DOHH2 (cell line): ENCODE data around the gene ACTRT2.

Experiments
- H3F3A ChIP-seq: fragments of 200-600 bp; sonication (generic), shearing (Covaris generic); 2 replicates; pipeline ENCODE4 v1.6.0; 2016; ENCODE audit warnings: antibody characterized with exemption, mild to moderate bottlenecking; ENCODE audit not compliant: control insufficient read depth, insufficient read depth
- H3K27ac ChIP-seq: fragments of 200-600 bp; sonication (generic); 2 replicates; pipeline ENCODE4 v1.5.1; 2014; ENCODE audit warnings: low read depth, mild to moderate bottlenecking, low read length, moderate library complexity
- H3K27me3 ChIP-seq: fragments of 200-600 bp; sonication (generic); 2 replicates; pipeline ENCODE4 v1.6.1; 2014; ENCODE audit warnings: mild to moderate bottlenecking, low read length, mixed read lengths; ENCODE audit not compliant: control insufficient read depth
- H3K36me3 ChIP-seq: fragments of 200-600 bp; sonication (generic); 2 replicates; pipeline ENCODE4 v1.6.1; 2014; ENCODE audit warnings: mild to moderate bottlenecking, low read length, moderate library complexity, mixed read lengths; ENCODE audit not compliant: control insufficient read depth
- H3K4me1 ChIP-seq: fragments of 200-600 bp; sonication (generic); 2 replicates; pipeline ENCODE4 v1.6.1; 2014; ENCODE audit warnings: mild to moderate bottlenecking, low read length, mixed read lengths; ENCODE audit not compliant: control insufficient read depth
- H3K4me2 ChIP-seq: fragments of 200-600 bp; sonication (generic); 2 replicates; pipeline ENCODE4 v1.6.0; 2014; ENCODE audit warnings: mild to moderate bottlenecking, low read length, moderate library complexity
- H3K4me3 ChIP-seq: fragments of 200-600 bp; sonication (generic); 2 replicates; pipeline ENCODE4 v1.5.1; 2014; ENCODE audit warnings: mild to moderate bottlenecking, low read length, mixed read lengths
- H3K79me2 ChIP-seq: fragments of 200-600 bp; sonication (generic); 2 replicates; pipeline ENCODE4 v1.6.1; 2014; ENCODE audit warnings: mild to moderate bottlenecking, low read length, mixed read lengths; ENCODE audit not compliant: control insufficient read depth
- H3K9me2 ChIP-seq: fragments of 200-600 bp; sonication (generic); replicated peaks from 2 replicates; pipeline ENCODE4 v1.6.1; 2014; ENCODE audit warnings: mild to moderate bottlenecking, low read length, mixed read lengths; ENCODE audit not compliant: control insufficient read depth
- H3K9me3 ChIP-seq: fragments of 200-600 bp; sonication (generic); 2 replicates; pipeline ENCODE4 v1.6.1; 2014; ENCODE audit warnings: antibody characterized with exemption, low read length, mixed read lengths; ENCODE audit not compliant: control insufficient read depth, insufficient read depth
- H4K20me1 ChIP-seq: fragments of 200-600 bp; sonication (generic); 2 replicates; pipeline ENCODE4 v1.6.0; 2014; ENCODE audit warnings: low read depth, mild to moderate bottlenecking, antibody characterized with exemption, low read length, moderate library complexity; ENCODE audit not compliant: control insufficient read depth, insufficient read depth
- CTCF ChIP-seq: fragments of 200-600 bp; sonication (generic); IDR thresholded peaks from one replicate; pipeline ENCODE4 v1.5.1; 2014; ENCODE audit warnings: antibody characterized with exemption, mild to moderate bottlenecking, low read depth, low read length; ENCODE audit not compliant: poor library complexity, severe bottlenecking
- EZH2phosphoT487 ChIP-seq: fragments of 200-600 bp; sonication (generic); IDR thresholded peaks from 2 replicates; pipeline ENCODE4 v1.6.1; 2017; ENCODE audit warnings: borderline replicate concordance, mild to moderate bottlenecking, antibody characterized with exemption, low read length, moderate library complexity, mixed read lengths

ACTRT2 gene

GRCh38 chr1:3038113-3038551 is 16.9 kb downstream of the ACTRT2 start:
- Histone ChIP-seq H3K79me2 (no peaks in the 10 kb centered on the region), H3K4me1 (peaks cover 4% of the 10 kb centered on the region; the same call in 1 of the 2 replicates), H3F3A (no peaks in the 10 kb centered on the region), H3K36me3 (no peaks in the 10 kb centered on the region), H3K4me2 (no peak overlapping the region), H4K20me1 (no peaks in the 10 kb centered on the region), H3K9me2 (no peaks in the 10 kb centered on the region), H3K9me3 (no peaks in the 10 kb centered on the region), H3K27me3 (no peaks in the 10 kb centered on the region), H3K27ac (no peak overlapping the region), H3K4me3 (no peak overlapping the region)
- TF ChIP-seq EZH2phosphoT487 (no peak), CTCF (no peak)

- Histone ChIP-seq H3K9me3 (no peaks in the 10 kb centered on the region), H3K9me2 (no peaks in the 10 kb centered on the region), H3F3A (no peaks in the 10 kb centered on the region), H3K4me3 (no peak overlapping the region), H3K4me2 (no peak overlapping the region), H3K79me2 (no peaks in the 10 kb centered on the region), H3K4me1 (peaks cover 4% of the 10 kb centered on the region; the same call in 1 of the 2 replicates), H3K27ac (no peak overlapping the region), H3K36me3 (no peaks in the 10 kb centered on the region), H3K27me3 (no peaks in the 10 kb centered on the region), H4K20me1 (no peaks in the 10 kb centered on the region)
- TF ChIP-seq EZH2phosphoT487 = no peak
- no peak for TF ChIP-seq CTCF
Measured at GRCh38 chr1:3038571-3039181, 17.4 kb downstream of the ACTRT2 start.

- Histone ChIP-seq H4K20me1 (no peaks in the 10 kb centered on the region), H3K79me2 (no peaks in the 10 kb centered on the region), H3K4me1 (peaks cover 4% of the 10 kb centered on the region; the same call in 1 of the 2 replicates), H3K27me3 (no peaks in the 10 kb centered on the region), H3K9me2 (no peaks in the 10 kb centered on the region), H3K4me2 (no peak overlapping the region), H3K9me3 (0 out of 2 replicates have a peak, but pooled peaks cover under 1% of the 10 kb centered on the region), H3K27ac (no peak overlapping the region), H3K36me3 (no peaks in the 10 kb centered on the region), H3K4me3 (no peak overlapping the region), H3F3A (no peaks in the 10 kb centered on the region)
- TF ChIP-seq EZH2phosphoT487 = no peak
- TF ChIP-seq CTCF = no peak
Measured at GRCh38 chr1:3040004-3040403, 18.7 kb downstream of the ACTRT2 start.
